HCT116 (cell line): ENCODE results near the gene MORN1. TPM values are rescaled to one million over a fixed set of nuclear protein-coding genes. Genes with fewer than 3 reads are reported as not detected.

ENCODE experiments used
- ATAC-seq: fragments of 200-7000 bp; cut with Tn5 transposase; 2 replicates; pipeline ENCODE4 v1.9.1; 2020; ENCODE audit warnings: mild to moderate bottlenecking, moderate library complexity
- BruUV-seq: library from RNA; stranded (reverse); fragments of 400-500 nt; replicated peaks from 2 replicates; lab custom pipeline; 2021; lab: Mats Ljungman, UMichigan
- CTCF ChIA-PET: fragments of 300-600 bp; sonication (Branson Sonifier 250); formaldehyde crosslinking; loops from one replicate; lab custom pipeline; 2021; ENCODE audit warnings: antibody characterized with exemption; lab: Charles Lee
- POLR2A ChIA-PET: fragments of 300-600, 350-600 bp; sonication (Branson Sonifier 250); formaldehyde crosslinking; loops from one replicate; lab custom pipeline; 2021; ENCODE audit warnings: antibody characterized with exemption; lab: Charles Lee
- RAD21 ChIA-PET, 2 experiments: fragments of 300-600 bp; sonication (Branson Sonifier 250); formaldehyde crosslinking; loops; one replicate each; lab custom pipeline; 2023; ENCODE audit warnings: low total read pairs in 2 of 2; ENCODE audit not compliant: uncharacterized antibody in 2 of 2, unreplicated experiment in 2 of 2, low non-redundant PET in 1 of 2; lab: Charles Lee
- DNase-seq: peaks from one replicate; pipeline ENCODE4 v3.0.0-alpha.2; 2010; ENCODE audit warnings: low read depth, low spot score
- H2AFZ ChIP-seq: fragments of 200-600 bp; shearing (Covaris generic), sonication (generic); 2 replicates; pipeline ENCODE4 v1.6.1; 2017; ENCODE audit warnings: low read depth, mixed run types, mixed read lengths, antibody characterized with exemption, low read length; ENCODE audit not compliant: poor library complexity, severe bottlenecking
- H3K27ac ChIP-seq: 2 replicates; pipeline ENCODE4 v1.5.1; 2012; ENCODE audit warnings: low read depth, low read length
- H3K27me3 ChIP-seq: fragments of 200-600 bp; sonication (generic); 2 replicates; pipeline ENCODE4 v1.6.1; 2016; ENCODE audit warnings: mixed run types, low read length, mixed read lengths; ENCODE audit not compliant: insufficient read depth
- H3K36me3 ChIP-seq, 2 experiments: fragments of 200-500 bp in 1 of 2; fragments of 200-600 bp in 1 of 2; sonication (Bioruptor generic) in 1 of 2; sonication (generic) in 1 of 2; 2 replicates each; pipeline versions ENCODE4 v1.5.1 to v1.6.1; 2014 to 2016; ENCODE audit warnings: low read length in 2 of 2, inconsistent platforms in 1 of 2, mixed read lengths in 1 of 2, mixed run types in 1 of 2; ENCODE audit not compliant: insufficient read depth in 2 of 2, control insufficient read depth in 1 of 2
- H3K4me1 ChIP-seq, 2 experiments: fragments of 200-600 bp in 1 of 2; sonication (generic) in 1 of 2; 2 replicates each; pipeline versions ENCODE4 v1.5.1 to v1.6.1; 2012 to 2017; ENCODE audit warnings: low read length in 2 of 2, inconsistent platforms in 1 of 2, mild to moderate bottlenecking in 1 of 2, mixed read lengths in 1 of 2, mixed run types in 1 of 2, moderate library complexity in 1 of 2; ENCODE audit not compliant: insufficient read depth in 2 of 2, control insufficient read depth in 1 of 2
- H3K4me2 ChIP-seq: fragments of 200-600 bp; sonication (generic); 2 replicates; pipeline ENCODE4 v1.6.1; 2017; ENCODE audit warnings: mixed run types, low read length, mixed read lengths
- H3K4me3 ChIP-seq, 2 experiments: fragments of 200-600 bp in 1 of 2; sonication (generic) in 1 of 2; replicated peaks in 1 of 2; 2 replicates each; pipeline ENCODE4 v1.5.1; 2011 to 2016; ENCODE audit warnings: low read length in 2 of 2, control low read depth in 1 of 2, low read depth in 1 of 2, mild to moderate bottlenecking in 1 of 2, mixed read lengths in 1 of 2, mixed run types in 1 of 2
- H3K79me2 ChIP-seq: fragments of 200-600 bp; sonication (generic); 2 replicates; pipeline ENCODE4 v1.6.1; 2017; ENCODE audit warnings: mild to moderate bottlenecking, mixed run types, low read length, moderate library complexity, mixed read lengths; ENCODE audit not compliant: insufficient read depth
- H3K9ac ChIP-seq: fragments of 200-600 bp; sonication (generic); 2 replicates; pipeline ENCODE4 v1.6.1; 2016; ENCODE audit warnings: low read length, mixed read lengths
- H3K9me2 ChIP-seq: fragments of 200-600 bp; sonication (generic), shearing (Covaris generic); 2 replicates; pipeline ENCODE4 v1.6.1; 2017; ENCODE audit warnings: mixed run types, mild to moderate bottlenecking, moderate library complexity; ENCODE audit not compliant: insufficient read depth
- H3K9me3 ChIP-seq, 2 experiments: fragments of 200-500 bp in 1 of 2; fragments of 200-600 bp in 1 of 2; sonication (Bioruptor generic) in 1 of 2; sonication (generic) in 1 of 2; 2 replicates each; pipeline ENCODE4 v1.6.1; 2014 to 2017; ENCODE audit warnings: low read length in 2 of 2, mixed read lengths in 2 of 2, inconsistent platforms in 1 of 2, low read depth in 1 of 2, mild to moderate bottlenecking in 1 of 2, mixed run types in 1 of 2, moderate library complexity in 1 of 2; ENCODE audit not compliant: control insufficient read depth in 1 of 2, insufficient read depth in 1 of 2
- H4K20me1 ChIP-seq: fragments of 200-600 bp; sonication (generic), shearing (Covaris generic); 2 replicates; pipeline ENCODE4 v1.6.1; 2017; ENCODE audit warnings: mixed run types, mild to moderate bottlenecking, moderate library complexity; ENCODE audit not compliant: insufficient read depth
- EZH2phosphoT487 ChIP-seq: fragments of 200-600 bp; IDR thresholded peaks from 2 replicates; pipeline ENCODE4 v1.6.1; 2018; ENCODE audit warnings: antibody characterized with exemption, borderline replicate concordance
- RAD21 ChIP-seq: IDR thresholded peaks from 2 replicates; pipeline ENCODE4 v1.6.1; 2012; ENCODE audit warnings: low read depth, mild to moderate bottlenecking
- REST ChIP-seq: IDR thresholded peaks from 2 replicates; pipeline ENCODE4 v1.6.1; 2012; ENCODE audit warnings: low read depth
- SP1 ChIP-seq: IDR thresholded peaks from 2 replicates; pipeline ENCODE4 v1.6.1; 2012; ENCODE audit warnings: low read depth
- ZFX ChIP-seq: fragments of 450-650 bp; IDR thresholded peaks from 2 replicates; pipeline ENCODE4 v1.6.1; 2017
- intact Hi-C: fragments of 100-400 bp; cut with micrococcal nuclease; formaldehyde crosslinking; loops from 2 replicates; pipeline ENCODE4 v1.10.0; 2022
- total RNA-seq: library from RNA; stranded (reverse); gene quantifications from one replicate; pipeline ENCODE4 v1.2.1, GENCODE V29; 2021; ENCODE audit not compliant: unreplicated experiment

MORN1 gene
- total RNA-seq, 1 experiment from 2014 or later, result 21.4 TPM

GRCh38 chr1:2353551-2354438, 37.6 kb downstream of the MORN1 start:
- Histone ChIP-seq H3K4me1 (no peaks in the 10 kb centered on the region), H3K79me2 (no peaks in the 10 kb centered on the region), H3K4me2 (no peak overlapping the region), H3K9ac (no peak overlapping the region), H4K20me1 (no peaks in the 10 kb centered on the region), H3K9me3 (no peaks in the 10 kb centered on the region), H2AFZ (no peak overlapping the region), H3K4me3 (no peak overlapping the region), H3K27me3 (no peaks in the 10 kb centered on the region), H3K9me2 (no peaks in the 10 kb centered on the region), H3K36me3 (no peaks in the 10 kb centered on the region), H3K27ac (no peak overlapping the region)
- BruUV-seq, result no TSS peak
- intact Hi-C loops, result no loop called here
- CTCF ChIA-PET, result no interaction called here
- RAD21 ChIA-PET, result no interaction called here
- POLR2A ChIA-PET, result no interaction called here
- no peak for ATAC-seq
- TF ChIP-seq EZH2phosphoT487 (no peak), ZFX (no peak), RAD21 (no peak), SP1 (no peak), REST (no peak)
- no peak for DNase-seq
